Neural progenitor cell (in vitro differentiated cells): Measurements from ENCODE around the gene COA3. TPM values are rescaled to one million over a fixed set of nuclear protein-coding genes. Genes with fewer than 3 reads are reported as not detected.

ENCODE experiments used
- DNase-seq: peaks from one replicate; pipeline ENCODE4 v3.0.0-alpha.2; 2016; ENCODE audit warnings: low spot score
- H2AFZ ChIP-seq: fragments of 200-600 bp; sonication (generic); replicated peaks from 2 replicates; pipeline ENCODE4 v1.6.1; 2016; ENCODE audit warnings: antibody characterized with exemption
- H3F3A ChIP-seq: fragments of 200-600 bp; sonication (generic); 2 replicates; pipeline ENCODE4 v1.6.1; 2016; ENCODE audit warnings: antibody characterized with exemption, low read depth
- H3K27ac ChIP-seq: fragments of 200-600 bp; sonication (generic); 2 replicates; pipeline ENCODE4 v1.5.1; 2016; ENCODE audit warnings: mild to moderate bottlenecking
- H3K27me3 ChIP-seq: fragments of 200-600 bp; sonication (generic); 2 replicates; pipeline ENCODE4 v1.6.1; 2016; ENCODE audit warnings: mild to moderate bottlenecking, moderate library complexity
- H3K36me3 ChIP-seq: fragments of 200-600 bp; sonication (generic); 2 replicates; pipeline ENCODE4 v1.5.1; 2016
- H3K4me1 ChIP-seq: fragments of 200-600 bp; sonication (generic); 2 replicates; pipeline ENCODE4 v1.6.1; 2016; ENCODE audit warnings: mixed run types
- H3K4me2 ChIP-seq: fragments of 200-600 bp; sonication (generic); 2 replicates; pipeline ENCODE4 v1.6.1; 2016
- H3K4me3 ChIP-seq: fragments of 200-600 bp; sonication (generic); 2 replicates; pipeline ENCODE4 v1.5.1; 2016
- H3K79me2 ChIP-seq: fragments of 200-600 bp; sonication (generic); 2 replicates; pipeline ENCODE4 v1.6.1; 2016; ENCODE audit warnings: low read depth
- H3K9ac ChIP-seq: fragments of 200-600 bp; sonication (generic); 2 replicates; pipeline ENCODE4 v1.6.1; 2016
- H3K9me3 ChIP-seq: fragments of 200-600 bp; sonication (generic); 2 replicates; pipeline ENCODE4 v1.5.1; 2016; ENCODE audit warnings: low read depth
- H4K20me1 ChIP-seq: fragments of 200-600 bp; sonication (generic); 2 replicates; pipeline ENCODE4 v1.6.1; 2016; ENCODE audit warnings: low read depth
- H3K27ac Mint-ChIP-seq: 3 replicates; pipeline ENCODE4 v1.8.0; 2021; ENCODE audit warnings: mixed read lengths
- H3K27me3 Mint-ChIP-seq: 2 replicates; pipeline ENCODE4 v1.8.0; 2022; ENCODE audit warnings: low read depth, mild to moderate bottlenecking, inconsistent platforms, moderate library complexity, mixed read lengths; ENCODE audit not compliant: insufficient read depth
- H3K36me3 Mint-ChIP-seq: 3 replicates; pipeline ENCODE4 v1.8.0; 2021; ENCODE audit warnings: mixed read lengths
- H3K4me1 Mint-ChIP-seq: 3 replicates; pipeline ENCODE4 v1.8.0; 2021; ENCODE audit warnings: mixed read lengths
- H3K4me3 Mint-ChIP-seq: 3 replicates; pipeline ENCODE4 v1.8.0; 2021; ENCODE audit warnings: mild to moderate bottlenecking, moderate library complexity, mixed read lengths
- H3K9me3 Mint-ChIP-seq: 3 replicates; pipeline ENCODE4 v1.8.0; 2020; ENCODE audit warnings: mixed read lengths
- EZH2 ChIP-seq: fragments of 200-600 bp; sonication (generic); IDR thresholded peaks from 2 replicates; pipeline ENCODE4 v1.6.1; 2017; ENCODE audit warnings: antibody characterized with exemption, mild to moderate bottlenecking, moderate library complexity
- EZH2phosphoT487 ChIP-seq: fragments of 200-600 bp; sonication (generic); IDR thresholded peaks from 2 replicates; pipeline ENCODE4 v1.6.1; 2017; ENCODE audit warnings: antibody characterized with exemption
- total RNA-seq: library from RNA; depleted of rRNA; stranded (reverse); fragments of >200 nt; gene quantifications from 2 replicates; pipeline ENCODE4 v1.2.3, GENCODE V29; 2015; ENCODE audit warnings: low replicate concordance
- TF ChIP-seq, protein P1 (sequence below): fragments of 200-600 bp; sonication (generic); IDR thresholded peaks from 2 replicates; pipeline ENCODE4 v1.5.1; 2017; ENCODE audit warnings: antibody characterized with exemption, mild to moderate bottlenecking

Gene COA3
- total RNA-seq, 1 donor from 2014 or later: 61.2 TPM

DNA sequence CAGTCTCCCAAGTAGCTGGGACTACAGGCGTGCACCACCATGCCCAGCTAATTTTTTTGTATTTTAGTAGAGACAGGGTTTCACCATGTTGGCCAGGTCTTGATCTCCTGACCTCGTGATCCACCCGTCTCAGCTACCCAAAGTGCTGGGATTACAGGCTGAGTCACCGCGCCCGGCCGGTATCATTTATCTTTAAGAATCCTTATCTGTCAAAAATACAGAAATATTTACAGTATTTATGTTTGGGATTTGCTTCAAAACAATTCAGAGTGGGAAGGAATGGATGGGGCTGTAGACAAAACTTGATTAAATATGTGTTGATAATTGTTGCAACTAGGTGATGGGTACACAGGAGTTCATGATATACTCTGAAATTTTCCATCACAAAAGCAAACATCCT is 22.7 kb upstream of the COA3 start:
- Mint-ChIP-seq H3K9me3 (no peaks in the 10 kb centered on the region), H3K27me3 (peaks cover 4% of the 10 kb centered on the region), H3K27ac (no peak overlapping the region), H3K4me3 (no peak overlapping the region), H3K4me1 (peaks cover 9% of the 10 kb centered on the region), H3K36me3 (peaks cover 8% of the 10 kb centered on the region)
- no peak for TF ChIP-seq EZH2phosphoT487
- TF ChIP-seq EZH2: no peak
- TF ChIP-seq, protein P1, sequence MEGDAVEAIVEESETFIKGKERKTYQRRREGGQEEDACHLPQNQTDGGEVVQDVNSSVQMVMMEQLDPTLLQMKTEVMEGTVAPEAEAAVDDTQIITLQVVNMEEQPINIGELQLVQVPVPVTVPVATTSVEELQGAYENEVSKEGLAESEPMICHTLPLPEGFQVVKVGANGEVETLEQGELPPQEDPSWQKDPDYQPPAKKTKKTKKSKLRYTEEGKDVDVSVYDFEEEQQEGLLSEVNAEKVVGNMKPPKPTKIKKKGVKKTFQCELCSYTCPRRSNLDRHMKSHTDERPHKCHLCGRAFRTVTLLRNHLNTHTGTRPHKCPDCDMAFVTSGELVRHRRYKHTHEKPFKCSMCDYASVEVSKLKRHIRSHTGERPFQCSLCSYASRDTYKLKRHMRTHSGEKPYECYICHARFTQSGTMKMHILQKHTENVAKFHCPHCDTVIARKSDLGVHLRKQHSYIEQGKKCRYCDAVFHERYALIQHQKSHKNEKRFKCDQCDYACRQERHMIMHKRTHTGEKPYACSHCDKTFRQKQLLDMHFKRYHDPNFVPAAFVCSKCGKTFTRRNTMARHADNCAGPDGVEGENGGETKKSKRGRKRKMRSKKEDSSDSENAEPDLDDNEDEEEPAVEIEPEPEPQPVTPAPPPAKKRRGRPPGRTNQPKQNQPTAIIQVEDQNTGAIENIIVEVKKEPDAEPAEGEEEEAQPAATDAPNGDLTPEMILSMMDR: no peak
- Histone ChIP-seq H3K79me2 (peaks cover 20% of the 10 kb centered on the region), H3K27me3 (peaks cover 1% of the 10 kb centered on the region), H3K9ac (no peak overlapping the region), H3K4me3 (no peak overlapping the region), H3F3A (peaks cover 18% of the 10 kb centered on the region), H4K20me1 (no peaks in the 10 kb centered on the region), H3K9me3 (no peaks in the 10 kb centered on the region), H3K36me3 (no peaks in the 10 kb centered on the region), H2AFZ (no peak overlapping the region), H3K4me1 (no peaks in the 10 kb centered on the region), H3K4me2 (no peak overlapping the region), H3K27ac (no peak overlapping the region)
- DNase-seq: no peak

DNA sequence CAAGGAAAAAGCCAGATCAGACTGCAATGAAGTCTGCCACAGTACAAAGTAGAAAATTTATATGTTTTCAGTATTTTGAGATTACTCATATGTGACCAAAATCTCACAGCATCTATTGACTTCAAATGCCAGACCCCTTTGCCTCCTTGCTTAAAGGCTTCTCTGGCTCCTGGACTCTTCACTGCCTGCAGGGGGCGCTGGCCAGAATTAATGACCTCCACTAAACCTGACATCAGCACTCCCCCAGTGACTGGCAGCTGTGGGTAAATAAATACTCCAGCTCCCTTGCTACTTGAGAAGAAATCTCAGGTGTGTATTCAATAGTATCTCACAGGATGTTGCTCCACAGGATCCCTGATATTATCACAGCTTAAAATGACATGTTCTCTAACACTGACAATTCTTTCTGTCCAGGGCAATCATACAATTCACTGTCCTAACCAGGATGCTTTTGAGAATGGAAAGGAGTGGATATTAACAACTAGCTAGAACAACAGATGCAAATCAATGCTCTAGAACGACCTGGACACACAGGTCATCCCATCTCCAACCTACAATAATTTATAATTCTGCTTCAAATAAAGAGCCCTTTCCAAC is 21.5 kb upstream of the COA3 start:
- Mint-ChIP-seq H3K27me3 (peaks cover 4% of the 10 kb centered on the region), H3K27ac (no peak overlapping the region), H3K9me3 (no peaks in the 10 kb centered on the region), H3K36me3 (peaks cover 8% of the 10 kb centered on the region), H3K4me3 (no peak overlapping the region), H3K4me1 (peaks cover 9% of the 10 kb centered on the region)
- no peak overlapping the region for H3K27ac ChIP-seq
- no peak overlapping the region for H2AFZ ChIP-seq
- no peak overlapping the region for H3K4me3 ChIP-seq
- no peaks in the 10 kb centered on the region for H3K4me1 ChIP-seq
- H3K9me3 ChIP-seq: no peaks in the 10 kb centered on the region
- DNase-seq: peak; percentile 88
- no peaks in the 10 kb centered on the region for H3K36me3 ChIP-seq
- no peaks in the 10 kb centered on the region for H3K27me3 ChIP-seq
- H3F3A ChIP-seq: peaks cover 18% of the 10 kb centered on the region
- no peaks in the 10 kb centered on the region for H4K20me1 ChIP-seq
- peaks cover 20% of the 10 kb centered on the region for H3K79me2 ChIP-seq
- no peak overlapping the region for H3K4me2 ChIP-seq
- no peak overlapping the region for H3K9ac ChIP-seq
- TF ChIP-seq, protein P1: peak; percentile 94
- no peak for TF ChIP-seq EZH2phosphoT487

DNA sequence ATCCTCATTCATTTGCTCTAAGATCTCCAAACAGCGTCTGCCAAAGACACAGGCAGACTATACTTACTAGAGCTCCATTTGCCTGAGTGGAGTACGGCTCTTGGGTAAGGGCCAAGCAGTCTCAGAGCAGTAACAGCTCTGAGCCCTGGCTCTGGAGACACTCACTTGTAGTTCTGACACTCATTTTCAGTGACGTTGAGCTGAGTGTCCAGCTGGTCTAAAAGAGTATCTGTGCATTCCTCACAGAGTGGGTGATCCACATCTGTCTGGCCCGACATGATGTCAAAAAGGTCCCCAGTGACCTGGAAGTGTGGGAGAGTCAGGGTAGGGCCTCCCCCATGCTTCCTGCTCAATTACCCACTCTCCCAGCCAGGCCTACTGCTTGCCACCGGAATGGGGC is 19.9 kb upstream of the COA3 start:
- Histone ChIP-seq H4K20me1 (no peaks in the 10 kb centered on the region), H3F3A (peaks cover 18% of the 10 kb centered on the region), H3K79me2 (peaks cover 14% of the 10 kb centered on the region), H3K27ac (no peak overlapping the region), H3K27me3 (no peaks in the 10 kb centered on the region), H3K4me2 (no peak overlapping the region), H3K9me3 (no peaks in the 10 kb centered on the region), H3K4me1 (no peaks in the 10 kb centered on the region), H2AFZ (no peak overlapping the region), H3K36me3 (no peaks in the 10 kb centered on the region), H3K9ac (no peak overlapping the region), H3K4me3 (no peak overlapping the region)
- no peaks in the 10 kb centered on the region for H3K9me3 Mint-ChIP-seq
- H3K4me3 Mint-ChIP-seq: no peak overlapping the region
- no peaks in the 10 kb centered on the region for H3K27me3 Mint-ChIP-seq
- H3K4me1 Mint-ChIP-seq: peaks cover 5% of the 10 kb centered on the region
- DNase-seq: no peak
- no peak overlapping the region for H3K27ac Mint-ChIP-seq
- TF ChIP-seq, protein P1: no peak
- no peak for TF ChIP-seq EZH2
- no peak for TF ChIP-seq EZH2phosphoT487
- peaks cover 10% of the 10 kb centered on the region for H3K36me3 Mint-ChIP-seq
